ENCODE results near the gene AMER2. TPM values are rescaled to one million over a fixed set of nuclear protein-coding genes. Genes with fewer than 3 reads are reported as not detected.

The AMER2 gene
- total and polyA plus RNA-seq, 4 donors = 0.02 to 2.0 TPM; not detected in 2

- WGBS, 2 donors = 76 to 78% methylated on average over 3 of the region's 3 CpGs
- TF ChIP-seq CTCF (IDR thresholded peaks at IDR 0.05; ENCODE audit: control extremely low read depth, extremely low read depth) = no peak
- H3K27me3 ChIP-seq (ENCODE audit: control insufficient read depth in 3 of 3, insufficient read depth in 3 of 3, low read length in 2 of 3) = peaks cover 0 to 8% (median 3%) of the 10 kb centered on the region in 3 donors
- peaks cover 0 to 3% (median 0%) of the 10 kb centered on the region in 5 donors for H3K4me1 ChIP-seq (ENCODE audit: control insufficient read depth in 5 of 5, insufficient read depth in 5 of 5, low read length in 5 of 5)
- H3K9me3 ChIP-seq (ENCODE audit: control insufficient read depth in 4 of 4, insufficient read depth in 3 of 4, low read length in 3 of 4) = no peaks in the 10 kb centered on the region
- no peak for ATAC-seq (ENCODE audit: insufficient read depth, low FRiP score)
- DNase-seq = no peak
- H3K4me3 ChIP-seq = no peak overlapping the region
- no peak overlapping the region for H3K9ac ChIP-seq (ENCODE audit: insufficient read depth in 1 of 2, low read length in 2 of 2)
- no peaks in the 10 kb centered on the region for H3K36me3 ChIP-seq (ENCODE audit: control insufficient read depth in 4 of 4, insufficient read depth in 4 of 4, low read length in 4 of 4)
- no peak overlapping the region for H3K27ac ChIP-seq (ENCODE audit: low read depth in 1 of 2, low read length in 1 of 2)
Measured at GRCh38 chr13:25112695-25113255, 59.3 kb downstream of the AMER2 start.

Small RNA genes lying within 50 kb of the gene (small RNA-seq; reads per million reads assigned to genes)
- not detected for gene AL359757.1 (ENCODE audit: low replicate concordance)
- not detected for gene AL359757.2 (ENCODE audit: low replicate concordance)

Other genes with a start within 250 kb of the AMER2 start
- under 1 TPM; 0.18 to 0.51 TPM for gene PABPC3, start 76.2 kb downstream of the AMER2 start, total RNA-seq
- under 1 TPM; 0.02 to 0.10 TPM for gene PABPC3, start 76.2 kb downstream of the AMER2 start, polyA plus RNA-seq
- 10 to 100 TPM; 19.6 to 23.4 TPM for gene MTMR6, start 115.2 kb upstream of the AMER2 start, total RNA-seq
- gene MTMR6, start 115.2 kb upstream of the AMER2 start, polyA plus RNA-seq = 10 to 100 TPM in 1 of 2 donors, 1 to 10 TPM in 1; 5.5 to 16.0 TPM
- 10 to 100 TPM; 77.6 to 82.5 TPM for gene NUP58, start 129.3 kb upstream of the AMER2 start, total RNA-seq
- 10 to 100 TPM; 25.6 to 30.5 TPM for gene NUP58, start 129.3 kb upstream of the AMER2 start, polyA plus RNA-seq
- 1 to 10 TPM; 1.9 to 2.7 TPM for gene ATP8A2, start 199.7 kb upstream of the AMER2 start, total RNA-seq
- gene ATP8A2, start 199.7 kb upstream of the AMER2 start, polyA plus RNA-seq = under 1 TPM; 0.31 to 0.33 TPM

All from lung (tissue), 13 donors.